HG02840 (cell line): ENCODE data around the gene TRABD2A.
"Not testable (repeated sequence)": the region's sequence is repeated elsewhere in the genome, so short reads cannot be mapped to it uniquely, and the experiment has no call there.

Source experiments
- ATAC-seq: cut with Tn5 transposase; IDR thresholded peaks from one replicate; pipeline ENCODE4 v1.9.1; 2021; ENCODE audit warnings: mild to moderate bottlenecking, moderate library complexity, moderate number of reproducible peaks; ENCODE audit not compliant: unreplicated experiment, low FRiP score

TRABD2A gene, protein sequence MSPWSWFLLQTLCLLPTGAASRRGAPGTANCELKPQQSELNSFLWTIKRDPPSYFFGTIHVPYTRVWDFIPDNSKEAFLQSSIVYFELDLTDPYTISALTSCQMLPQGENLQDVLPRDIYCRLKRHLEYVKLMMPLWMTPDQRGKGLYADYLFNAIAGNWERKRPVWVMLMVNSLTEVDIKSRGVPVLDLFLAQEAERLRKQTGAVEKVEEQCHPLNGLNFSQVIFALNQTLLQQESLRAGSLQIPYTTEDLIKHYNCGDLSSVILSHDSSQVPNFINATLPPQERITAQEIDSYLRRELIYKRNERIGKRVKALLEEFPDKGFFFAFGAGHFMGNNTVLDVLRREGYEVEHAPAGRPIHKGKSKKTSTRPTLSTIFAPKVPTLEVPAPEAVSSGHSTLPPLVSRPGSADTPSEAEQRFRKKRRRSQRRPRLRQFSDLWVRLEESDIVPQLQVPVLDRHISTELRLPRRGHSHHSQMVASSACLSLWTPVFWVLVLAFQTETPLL

DNA sequence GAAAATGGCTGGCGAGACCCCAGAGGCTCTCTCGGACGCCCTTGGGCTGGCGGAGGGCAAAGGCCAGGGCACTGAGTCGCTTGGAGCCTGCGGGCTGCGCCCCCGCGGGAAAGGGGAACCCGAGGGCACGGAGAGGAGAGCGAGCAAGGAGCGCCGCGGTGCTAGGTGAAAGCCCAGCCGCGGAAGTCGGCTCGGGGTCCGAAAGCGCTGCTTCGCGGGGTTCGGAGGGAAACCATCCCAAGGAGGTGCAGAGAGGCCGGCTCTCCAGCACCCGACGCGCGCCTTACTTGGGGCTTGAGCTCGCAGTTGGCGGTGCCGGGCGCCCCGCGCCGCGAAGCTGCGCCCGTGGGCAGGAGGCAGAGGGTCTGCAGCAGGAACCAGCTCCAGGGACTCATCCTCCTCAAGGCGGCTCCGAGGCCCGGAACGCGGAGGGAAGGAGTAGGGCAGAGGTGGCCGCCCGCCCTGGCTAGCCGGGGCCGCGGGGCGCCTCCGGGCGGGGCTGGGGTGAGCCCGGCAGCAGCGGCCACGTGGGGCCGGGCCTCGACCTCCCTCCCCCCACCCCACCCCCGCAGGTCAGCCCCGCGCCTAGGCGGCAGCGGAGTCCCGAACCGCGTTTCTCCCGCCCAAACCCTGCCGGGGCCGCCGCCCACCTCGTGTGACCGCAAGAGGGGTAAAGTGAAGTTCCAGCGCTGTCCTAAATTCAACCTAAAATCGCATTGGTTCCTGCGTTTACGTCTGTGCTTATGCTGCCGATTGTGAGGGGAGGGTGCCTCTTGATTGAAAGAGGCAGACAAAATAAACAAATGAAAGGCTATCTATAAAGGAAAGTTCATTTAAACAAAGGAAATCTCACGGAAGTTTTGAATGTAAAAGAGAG, at the start of gene TRABD2A:
Gene TRABD2A (minus strand): TSS at position 440 of the 877 bp plus-strand sequence. CDS start 45 bp downstream, at position 395.
- no peak for ATAC-seq

DNA sequence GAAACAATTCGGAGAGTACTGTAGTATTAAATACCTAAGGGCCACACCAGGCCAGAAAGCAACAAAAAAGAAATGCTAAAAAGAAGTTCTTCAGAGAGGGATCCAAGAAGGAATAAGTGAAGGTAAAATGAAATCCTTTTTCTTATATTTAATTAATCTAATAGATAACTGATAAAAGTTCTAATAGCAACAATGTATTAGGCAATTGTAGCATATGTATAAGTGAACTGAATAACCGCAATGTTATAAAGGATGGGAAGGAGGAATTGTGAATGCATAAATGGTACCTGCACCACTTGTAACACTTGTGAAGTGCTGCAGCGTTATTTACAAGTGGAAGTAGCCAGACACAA, 46.4 kb upstream of the TRABD2A start:
- no peak for ATAC-seq

DNA sequence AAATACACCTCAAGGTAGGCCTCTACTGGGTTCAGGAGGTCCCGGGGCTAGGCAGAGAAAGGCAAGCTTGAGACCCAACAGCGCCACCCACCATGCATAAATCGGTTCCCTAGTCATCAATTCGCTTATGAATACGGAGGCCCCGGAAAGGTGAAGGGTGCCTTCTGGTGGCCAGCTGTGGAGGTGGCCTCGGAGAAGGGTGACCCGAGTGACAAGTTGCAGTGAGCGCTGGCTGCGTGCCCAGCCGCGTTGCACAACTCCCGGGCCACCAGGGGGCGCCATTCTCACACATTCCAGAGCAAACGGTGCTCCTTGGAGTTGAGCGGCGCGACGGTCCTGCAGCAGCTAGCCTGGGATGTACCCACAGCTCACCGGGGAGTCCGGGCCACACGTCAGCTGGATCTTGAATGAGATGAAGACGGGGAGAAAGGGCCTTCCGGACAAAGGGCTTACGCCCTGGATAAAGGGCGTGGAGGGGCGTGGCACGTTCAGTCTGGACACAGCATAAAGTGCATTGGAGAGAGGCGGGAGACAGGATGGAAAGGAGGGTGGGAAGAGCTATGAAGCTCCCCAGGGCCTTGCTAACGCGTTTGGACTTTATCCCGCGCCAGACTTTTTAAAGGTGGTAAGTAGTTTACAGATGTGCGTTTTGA, 45.0 kb upstream of the TRABD2A start:
- peak; percentile 89 for ATAC-seq

DNA sequence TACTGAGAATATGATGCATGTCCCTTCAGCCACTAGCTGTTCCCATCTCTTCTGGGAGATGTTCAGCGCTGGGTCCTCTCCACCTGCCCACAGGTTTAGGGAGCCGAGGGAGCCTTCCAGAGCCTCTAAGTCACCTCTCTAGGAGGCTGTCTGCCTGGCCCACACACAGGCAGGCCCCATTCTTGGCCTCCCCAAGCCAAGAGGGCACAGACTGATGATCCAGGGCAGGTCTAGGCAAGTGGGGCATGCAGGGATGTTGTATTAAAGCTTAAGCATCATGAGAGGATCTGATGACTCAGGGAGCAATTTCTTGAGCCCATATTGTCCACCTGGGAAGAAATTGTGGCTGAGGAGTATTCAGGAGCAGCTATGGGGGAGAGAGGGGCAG, 44.4 kb upstream of the TRABD2A start:
- ATAC-seq: no peak

DNA sequence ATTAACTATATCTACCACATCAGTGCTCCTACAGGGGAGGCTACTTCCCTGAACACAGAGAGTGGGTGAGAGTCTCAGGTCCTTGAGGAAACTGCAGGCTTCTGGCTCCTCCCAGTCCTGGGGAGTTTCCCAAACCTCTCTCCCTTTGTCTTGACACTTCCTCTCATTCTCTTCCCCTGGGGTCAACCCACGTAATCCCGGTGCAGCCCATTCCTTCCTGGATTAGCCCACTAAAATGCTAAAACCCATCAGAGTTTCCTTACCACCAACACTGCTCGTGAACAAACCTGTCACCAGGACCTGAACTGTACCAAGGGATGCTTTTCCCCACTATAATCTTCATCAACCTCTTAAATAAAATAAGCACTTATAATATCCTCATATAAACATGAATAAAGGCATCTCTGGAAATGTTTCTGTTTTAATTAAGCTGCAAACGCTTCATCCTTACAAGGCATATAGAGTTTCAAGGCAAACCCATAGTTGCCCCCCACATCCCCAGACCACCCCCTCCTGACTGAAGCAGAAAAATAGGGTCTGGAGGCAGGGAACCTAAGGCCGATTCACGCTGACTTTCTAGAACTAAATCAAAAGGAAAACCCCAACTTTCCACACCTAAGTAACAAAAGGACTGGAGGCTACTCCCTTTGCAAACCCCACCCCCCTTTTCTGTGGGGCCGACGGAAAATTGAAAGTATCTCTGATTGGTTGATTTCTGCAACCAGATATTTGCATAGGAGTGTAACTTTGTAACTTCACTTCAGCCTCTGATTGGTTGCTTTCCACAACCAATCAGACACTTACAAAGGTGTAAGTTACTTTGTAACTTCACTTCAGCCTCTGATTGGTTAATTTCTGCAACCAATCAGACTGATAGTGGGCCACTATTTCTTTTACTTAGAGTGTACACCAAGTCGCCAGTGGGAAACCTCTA, 43.6 kb upstream of the TRABD2A start:
- ATAC-seq: no peak

DNA sequence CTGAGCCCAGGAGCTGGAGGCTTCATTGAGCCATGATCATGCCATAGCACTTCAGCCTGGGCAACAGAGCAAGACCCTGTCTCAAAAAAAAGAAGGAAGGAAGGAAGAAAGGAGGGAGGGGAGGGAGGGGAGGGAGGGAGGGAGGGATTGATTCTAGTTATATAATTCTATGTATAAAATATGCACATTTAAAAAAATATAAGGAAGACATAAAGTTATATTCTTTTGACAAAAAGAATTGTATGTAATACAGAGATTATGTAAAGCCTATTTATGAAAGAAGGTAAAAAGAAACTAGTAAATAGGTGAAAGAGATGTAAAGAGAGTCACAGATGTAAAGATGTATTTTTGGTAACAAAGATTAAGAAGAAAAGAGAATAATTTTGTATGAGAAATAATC, 42.1 kb upstream of the TRABD2A start:
- no peak for ATAC-seq

DNA sequence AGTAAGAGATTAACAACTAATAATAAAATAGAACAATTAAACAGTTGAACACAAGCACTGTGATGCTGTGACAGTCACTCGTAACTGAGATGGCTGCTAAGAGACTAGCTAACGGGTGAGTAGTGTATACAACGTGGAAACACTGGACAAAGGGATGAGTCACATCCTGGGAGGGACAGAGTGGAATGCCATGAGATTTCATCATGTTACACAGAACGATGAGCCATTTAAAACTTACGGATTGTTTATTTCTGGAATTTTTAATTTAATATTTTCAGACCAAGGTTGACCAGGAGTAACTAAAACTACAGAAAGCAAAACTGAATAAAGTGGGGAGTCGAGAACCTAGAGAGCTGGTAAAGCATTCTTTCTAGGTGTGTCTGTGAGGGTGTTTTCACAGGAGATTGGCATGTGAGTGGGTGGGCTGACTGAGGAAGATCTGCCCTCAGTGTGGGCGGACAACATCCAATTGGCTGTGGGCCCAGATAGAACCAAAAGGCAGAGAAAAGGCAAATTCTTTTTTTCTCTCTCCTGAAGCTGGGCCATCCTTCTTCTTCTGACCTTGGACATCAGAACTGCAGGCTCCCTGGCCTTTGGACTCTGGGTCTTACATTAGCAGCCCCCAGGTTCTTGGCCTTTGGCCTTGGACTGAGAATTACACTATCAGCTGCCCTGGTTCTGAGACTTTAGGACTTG, 39.1 kb upstream of the TRABD2A start:
- ATAC-seq: peak; percentile 36

DNA sequence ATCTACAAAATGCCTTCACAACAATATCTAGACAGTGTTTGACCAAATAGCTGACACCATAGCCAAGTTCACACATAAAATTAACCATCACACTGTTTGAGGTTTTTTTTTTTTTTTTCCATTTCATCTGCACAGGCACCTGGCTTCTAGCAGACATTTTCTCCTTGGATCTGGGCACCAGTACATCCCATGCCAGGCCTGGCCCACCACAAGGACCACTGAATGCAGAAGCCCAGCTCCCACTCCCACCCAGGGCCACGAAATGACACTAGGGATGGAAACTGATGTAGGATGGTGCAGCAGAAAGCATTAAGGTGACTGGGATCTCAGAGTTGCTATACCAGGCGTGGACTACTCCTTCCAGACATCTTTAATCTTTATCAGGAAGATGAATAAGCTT, 37.5 kb upstream of the TRABD2A start:
- ATAC-seq: no peak

DNA sequence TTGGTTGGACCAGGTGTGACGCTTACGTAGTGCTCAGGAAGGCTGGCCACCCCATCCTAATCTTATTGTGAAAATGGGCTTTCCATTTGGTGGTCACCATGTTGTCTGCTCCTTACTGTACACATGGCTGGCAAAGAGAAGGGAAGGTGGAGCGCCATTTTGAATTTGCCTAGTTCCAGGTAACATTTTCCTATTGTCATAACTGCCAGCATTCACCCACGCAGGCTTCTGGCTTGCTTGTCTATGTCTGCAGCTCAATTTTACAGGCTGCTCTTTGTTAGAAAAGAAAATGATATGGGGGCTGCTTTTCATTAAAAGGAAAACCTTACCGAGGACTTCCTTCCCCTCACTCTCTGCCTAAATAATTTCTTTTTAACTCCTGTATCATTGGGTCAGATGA, 36.9 kb upstream of the TRABD2A start:
- not testable (repeated sequence) for ATAC-seq

DNA sequence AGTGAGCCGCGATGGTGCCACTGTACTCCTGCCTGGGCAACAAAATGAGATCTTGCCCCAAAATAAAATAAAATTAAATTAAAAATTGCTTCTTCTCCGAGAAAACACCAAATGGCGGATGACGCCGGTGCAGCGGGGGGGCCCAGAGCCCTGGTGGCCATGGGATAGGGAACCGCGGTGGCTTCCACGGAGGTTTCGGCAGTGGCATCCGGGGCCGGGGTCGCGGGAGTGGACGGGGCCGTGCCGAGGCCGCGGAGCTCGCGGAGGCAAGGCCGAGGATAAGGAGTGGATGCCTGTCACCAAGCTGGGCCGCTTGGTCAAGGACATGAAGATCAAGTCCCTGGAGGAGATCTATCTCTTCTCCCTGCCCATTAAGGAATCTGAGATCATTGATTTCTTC, 34.8 kb upstream of the TRABD2A start:
- ATAC-seq: not testable (repeated sequence)

DNA sequence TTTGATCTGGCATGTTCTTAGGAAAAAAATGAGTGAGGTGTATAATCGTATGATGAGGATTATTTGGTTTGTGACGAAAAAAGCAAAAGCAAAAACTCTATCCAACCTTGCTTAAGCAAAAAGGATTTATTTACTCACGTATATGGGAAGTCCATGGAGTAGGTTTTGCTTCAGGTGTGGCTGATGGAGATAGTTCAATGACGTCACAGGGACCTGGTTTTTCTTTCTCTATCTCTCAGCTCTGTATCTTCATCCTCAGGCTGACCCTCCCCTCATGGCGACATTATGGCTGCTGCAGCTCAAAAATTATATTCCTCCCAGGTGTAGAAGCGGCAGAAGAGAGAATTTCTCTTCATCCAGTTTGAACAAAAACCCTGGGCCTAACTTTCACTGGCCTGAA, 33.5 kb upstream of the TRABD2A start:
- ATAC-seq: no peak

DNA sequence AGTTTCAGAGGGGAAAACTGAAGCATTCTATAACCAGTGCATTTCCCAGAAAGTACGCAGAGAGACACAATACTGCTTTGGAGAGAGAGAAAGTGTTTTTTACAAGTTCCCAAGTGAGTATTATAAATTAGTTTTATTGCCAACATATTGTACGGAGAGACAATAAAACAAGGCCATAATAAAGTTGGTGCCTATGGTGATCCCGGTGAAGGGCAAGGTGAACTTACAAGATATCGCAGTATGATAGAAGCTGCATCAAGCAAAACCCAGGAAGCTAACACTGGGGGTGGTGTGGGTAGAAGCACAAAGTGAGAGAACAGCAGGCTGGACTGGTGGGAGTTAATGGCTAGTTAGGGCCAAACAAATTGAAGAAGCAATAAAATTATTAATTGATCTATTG, 32.1 kb upstream of the TRABD2A start:
- no peak for ATAC-seq

DNA sequence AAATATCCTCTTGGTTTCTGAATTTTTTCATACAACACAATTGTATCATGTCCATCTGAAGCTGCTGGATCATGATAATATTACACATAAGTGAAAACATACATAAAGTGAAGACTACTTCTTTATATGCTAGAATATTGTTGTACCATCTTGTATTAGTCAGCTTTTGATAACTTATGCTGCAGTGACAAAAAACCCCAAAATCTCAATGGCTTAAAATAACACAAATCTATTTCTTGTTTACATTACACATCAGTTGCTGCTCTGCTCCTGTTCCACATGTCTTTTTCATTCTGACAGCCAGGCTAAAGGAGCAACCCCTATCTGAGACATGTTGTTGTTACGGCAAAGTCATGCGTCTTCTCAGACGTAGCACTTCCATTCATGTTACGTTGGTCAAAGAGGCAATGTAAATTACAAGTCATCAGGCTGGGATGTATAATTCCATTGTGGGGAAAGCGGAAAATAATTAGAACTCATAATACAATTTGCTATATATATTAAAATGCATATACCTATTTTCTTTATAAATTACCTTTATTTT, 30.3 kb upstream of the TRABD2A start:
- no peak for ATAC-seq

DNA sequence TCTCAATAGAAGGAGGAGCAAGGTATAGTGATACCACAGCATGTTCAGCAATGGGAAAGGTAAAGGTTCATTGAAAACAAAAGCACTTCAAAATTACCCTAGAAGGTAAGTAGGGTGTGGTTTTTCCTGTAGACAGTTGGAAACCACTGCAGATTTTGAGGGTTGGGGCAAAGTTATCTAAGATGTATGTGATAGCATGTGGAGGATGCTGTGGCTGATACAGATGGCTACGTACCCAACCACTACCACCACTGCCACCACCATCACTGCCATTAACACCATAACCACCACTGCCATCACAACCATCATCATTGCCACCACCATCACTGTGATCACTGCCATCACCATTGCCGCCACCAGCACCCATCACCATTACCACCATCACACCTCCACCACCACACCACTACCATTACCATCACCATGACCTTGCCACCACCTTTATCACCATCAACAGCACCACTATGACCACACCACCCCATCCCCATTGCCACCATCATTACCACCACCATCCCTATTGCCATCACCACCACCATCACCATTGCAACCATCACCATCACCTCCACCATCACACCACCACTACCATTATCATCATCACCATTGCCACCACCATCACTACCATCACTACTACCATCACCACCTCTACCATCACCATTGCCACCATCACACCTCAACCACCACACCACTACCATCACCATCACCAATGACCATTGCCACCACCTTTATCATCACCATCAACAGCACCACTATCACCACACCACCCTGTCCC, 28.2 kb upstream of the TRABD2A start:
- ATAC-seq: no peak

DNA sequence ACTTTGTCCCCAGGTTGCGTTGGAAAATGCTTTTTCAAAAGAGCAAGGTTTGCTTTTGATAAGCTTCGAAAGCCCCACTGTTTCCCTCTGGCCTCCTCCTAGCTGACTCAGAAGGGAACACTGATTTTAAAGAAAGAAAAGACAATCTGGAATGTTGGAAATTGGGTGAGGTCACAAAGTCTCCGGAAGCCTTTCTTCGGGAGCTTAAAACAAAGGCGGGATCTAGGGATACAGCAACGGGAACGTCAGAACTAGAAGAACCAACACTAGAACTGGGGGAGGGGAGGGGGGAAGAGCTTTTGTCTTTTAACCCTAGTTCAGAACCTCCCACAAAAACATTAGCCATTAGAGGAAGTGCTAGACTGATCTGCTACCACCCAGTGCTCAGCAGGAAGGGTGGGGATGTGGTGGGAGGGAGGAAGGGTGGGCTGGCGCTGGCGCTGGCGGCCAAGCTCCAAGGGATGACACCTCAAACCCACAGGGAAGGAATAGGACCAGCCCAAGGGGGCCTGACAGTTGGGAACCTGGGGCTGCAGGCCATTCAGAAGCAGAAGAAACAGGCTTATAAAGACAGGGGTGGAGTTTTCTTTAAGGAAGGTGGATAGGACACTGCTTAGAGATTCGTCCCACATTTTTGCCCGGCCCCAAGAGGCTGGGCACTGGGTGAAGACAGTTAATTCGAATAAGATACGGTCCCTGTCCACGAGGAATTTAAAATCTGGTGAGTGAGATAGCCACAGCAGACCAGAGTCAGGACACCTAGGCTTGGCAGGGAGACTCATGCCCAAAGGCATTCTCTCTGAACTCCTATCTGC, 26.2 kb upstream of the TRABD2A start:
- ATAC-seq: no peak

DNA sequence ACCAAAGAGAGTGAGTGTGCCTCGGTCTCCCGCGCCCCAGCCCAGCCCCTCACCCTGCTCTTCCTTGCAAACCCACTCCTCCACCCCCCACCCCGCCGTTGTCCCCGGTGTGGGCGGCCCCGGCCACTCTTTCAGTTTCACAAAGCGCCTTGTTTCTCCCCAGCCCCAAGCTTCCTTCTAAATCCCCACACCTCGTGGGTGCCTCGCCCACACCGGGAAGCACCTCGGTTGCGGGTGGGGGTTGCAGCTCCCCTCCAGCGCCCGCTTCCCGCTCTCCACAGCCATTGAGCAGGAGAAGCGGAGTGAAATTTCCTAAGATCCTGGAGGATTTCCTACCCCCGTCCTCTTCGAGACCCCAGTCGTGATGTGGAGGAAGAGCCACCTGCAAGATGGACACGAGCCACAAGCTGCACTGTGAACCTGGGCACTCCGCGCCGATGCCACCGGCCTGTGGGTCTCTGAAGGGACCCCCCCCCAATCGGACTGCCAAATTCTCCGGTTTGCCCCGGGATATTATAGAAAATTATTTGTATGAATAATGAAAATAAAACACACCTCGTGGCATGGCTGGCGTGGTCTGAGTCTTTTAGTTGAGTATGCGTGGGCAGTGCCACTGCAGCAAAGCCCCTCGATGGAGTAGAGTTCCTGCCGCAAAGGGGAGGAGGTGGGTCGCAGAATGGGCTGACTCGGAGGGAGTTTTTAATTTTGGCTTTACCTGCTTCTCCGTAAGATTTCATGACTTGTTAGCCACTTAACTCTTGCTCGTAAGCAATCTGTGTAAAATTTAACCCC, 25.4 kb upstream of the TRABD2A start:
- ATAC-seq: peak; percentile 24
